GM12878 (cell line): ENCODE results near the gene GPC6. TPM values are rescaled to one million over a fixed set of nuclear protein-coding genes. Genes with fewer than 3 reads are reported as not detected.

ENCODE experiments used
- ATAC-seq: fragments of 200-7000 bp; cut with Tn5 transposase; 3 replicates; pipeline ENCODE4 v1.9.1; 2020; ENCODE audit warnings: mild to moderate bottlenecking, moderate library complexity
- BruUV-seq: library from RNA; stranded (reverse); fragments of 400-500 nt; replicated peaks from 2 replicates; lab custom pipeline; 2021; lab: Mats Ljungman, UMichigan
- CTCF ChIA-PET: fragments of 300-600 bp; sonication (Branson Sonifier 250); formaldehyde crosslinking; extraction: SDS; loops from one replicate; lab custom pipeline; 2021; ENCODE audit warnings: inconsistent platforms; lab: Yijun Ruan, JAX
- POLR2A ChIA-PET: fragments of 350-600 bp; formaldehyde crosslinking; extraction: SDS; loops from one replicate; lab custom pipeline; 2021; ENCODE audit warnings: inconsistent platforms; lab: Charles Lee
- RAD21 ChIA-PET: fragments of 300-600 bp; sonication (Branson Sonifier 250); formaldehyde crosslinking; loops from one replicate; lab custom pipeline; 2023; ENCODE audit warnings: antibody characterized with exemption; ENCODE audit not compliant: unreplicated experiment; lab: Charles Lee
- SMC1A ChIA-PET: fragments of 300-600 bp; sonication (Branson Sonifier 250); formaldehyde crosslinking; loops from one replicate; lab custom pipeline; 2023; ENCODE audit not compliant: unreplicated experiment, uncharacterized antibody; lab: Charles Lee
- DNase-seq: peaks from one replicate; pipeline ENCODE4 v3.0.0-alpha.2; 2011; ENCODE audit warnings: low read depth, low spot score
- FAIRE-seq: peaks from 3 replicates; lab custom pipeline; 2011; peaks lifted over from hg19 to GRCh38; lab: Jason Lieb, UNC
- H2AFZ ChIP-seq: 2 replicates; pipeline ENCODE4 v1.6.0; 2011; ENCODE audit warnings: low read depth, low read length, control low read depth; ENCODE audit not compliant: control insufficient read depth
- H3K27ac ChIP-seq: 2 replicates; pipeline ENCODE4 v1.5.1; 2011; ENCODE audit warnings: control low read depth; ENCODE audit not compliant: control insufficient read depth, insufficient read depth
- H3K27me3 ChIP-seq, 2 experiments: replicated peaks in 1 of 2; 2 replicates each; pipeline versions ENCODE4 v1.6.0 to v1.6.1; 2011; ENCODE audit warnings: low read length in 1 of 2; ENCODE audit not compliant: control insufficient read depth in 2 of 2, insufficient read depth in 2 of 2
- H3K36me3 ChIP-seq, 2 experiments: 2 replicates each; pipeline ENCODE4 v1.5.1; 2011; ENCODE audit warnings: low read length in 1 of 2; ENCODE audit not compliant: control insufficient read depth in 2 of 2, insufficient read depth in 2 of 2
- H3K4me1 ChIP-seq: 2 replicates; pipeline ENCODE4 v1.6.1; 2011; ENCODE audit warnings: mild to moderate bottlenecking, low read length, moderate library complexity, mixed read lengths; ENCODE audit not compliant: control insufficient read depth, insufficient read depth
- H3K4me2 ChIP-seq: 2 replicates; pipeline ENCODE4 v1.6.0; 2011; ENCODE audit warnings: control low read depth; ENCODE audit not compliant: control insufficient read depth, insufficient read depth
- H3K4me3 ChIP-seq: fragments of 200-600 bp; sonication (generic); 2 replicates; pipeline ENCODE4 v1.5.1; 2016
- H3K79me2 ChIP-seq: 2 replicates; pipeline ENCODE4 v1.6.0; 2011; ENCODE audit warnings: low read length; ENCODE audit not compliant: control insufficient read depth, insufficient read depth
- H3K9ac ChIP-seq: 2 replicates; pipeline ENCODE4 v1.8.0; 2011; ENCODE audit warnings: low read length, control low read depth, mixed read lengths; ENCODE audit not compliant: control insufficient read depth, insufficient read depth
- H3K9me3 ChIP-seq: replicated peaks from 3 replicates; pipeline ENCODE4 v1.5.1; 2011; ENCODE audit warnings: mild to moderate bottlenecking, low read length; ENCODE audit not compliant: control insufficient read depth, insufficient read depth
- H4K20me1 ChIP-seq: 2 replicates; pipeline ENCODE4 v1.6.0; 2011; ENCODE audit not compliant: control insufficient read depth, insufficient read depth
- CEBPB ChIP-seq, 2 experiments: fragments of 150-350 bp in 1 of 2; IDR thresholded peaks; 2 replicates each; pipeline ENCODE4 v1.6.1; 2012 to 2014; ENCODE audit warnings: low read depth in 2 of 2, low read length in 2 of 2, borderline replicate concordance in 1 of 2, inconsistent platforms in 1 of 2
- CHD1 ChIP-seq: IDR thresholded peaks from 2 replicates; pipeline ENCODE4 v1.6.1; 2012; ENCODE audit warnings: low read depth, low read length, improper control_type of control experiment
- CUX1 ChIP-seq: IDR thresholded peaks from 2 replicates; pipeline ENCODE4 v1.6.1; 2012; ENCODE audit warnings: improper control_type of control experiment, low read depth, low read length; ENCODE audit not compliant: insufficient replicate concordance
- NRF1 ChIP-seq: conservative IDR thresholded peaks from 2 replicates; pipeline ENCODE4 v1.6.1; 2011; ENCODE audit warnings: mild to moderate bottlenecking, low read depth, low read length, improper control_type of control experiment
- PAX8 ChIP-seq: fragments of 450-650 bp; IDR thresholded peaks from 2 replicates; pipeline ENCODE4 v1.6.1; 2017; ENCODE audit warnings: mild to moderate bottlenecking, moderate library complexity
- PML ChIP-seq: IDR thresholded peaks from 2 replicates; pipeline ENCODE4 v1.6.1; 2012; ENCODE audit warnings: low read length, inconsistent platforms
- POLR2AphosphoS5 ChIP-seq: IDR thresholded peaks from 2 replicates; pipeline ENCODE4 v1.6.1; 2011; ENCODE audit warnings: mild to moderate bottlenecking, low read length, inconsistent platforms
- POU2F2 ChIP-seq: IDR thresholded peaks from 3 replicates; pipeline ENCODE4 v1.6.1; 2011; ENCODE audit warnings: low read depth, mild to moderate bottlenecking, low read length, borderline replicate concordance
- RELA ChIP-seq: fragments of 450-650 bp; IDR thresholded peaks from 2 replicates; pipeline ENCODE4 v1.8.0; 2014; ENCODE audit warnings: borderline replicate concordance; ENCODE audit not compliant: partially characterized antibody
- RUNX3 ChIP-seq: IDR thresholded peaks from 2 replicates; pipeline ENCODE4 v1.6.1; 2012; ENCODE audit warnings: low read length, inconsistent platforms
- SMAD1 ChIP-seq: fragments of 450-650 bp; IDR thresholded peaks from 2 replicates; pipeline ENCODE4 v1.6.1; 2018; ENCODE audit warnings: mild to moderate bottlenecking, low read depth; ENCODE audit not compliant: partially characterized antibody
- TCF12 ChIP-seq: IDR thresholded peaks from 2 replicates; pipeline ENCODE4 v1.6.1; 2011; ENCODE audit warnings: low read depth, mild to moderate bottlenecking, low read length
- TCF3 ChIP-seq: IDR thresholded peaks from 2 replicates; pipeline ENCODE4 v1.6.1; 2012; ENCODE audit warnings: low read depth, mild to moderate bottlenecking, low read length, borderline replicate concordance; ENCODE audit not compliant: insufficient read depth
- TCF7 ChIP-seq: IDR thresholded peaks from 2 replicates; pipeline ENCODE4 v1.6.1; 2014; ENCODE audit warnings: antibody characterized with exemption, borderline replicate concordance
- ZNF687 ChIP-seq: fragments of 450-650 bp; IDR thresholded peaks from 2 replicates; pipeline ENCODE4 v1.6.1; 2017; ENCODE audit warnings: mild to moderate bottlenecking, moderate library complexity
- WGBS: methylation state at CpG from one replicate; pipeline ENCODE4 v1.1.6; 2016; ENCODE audit warnings: low lambda C conversion rate; ENCODE audit not compliant: insufficient replicate concordance, insufficient coverage; ENCODE audit errors: missing lambda C conversion rate; 5-methylcytosine and 5-hydroxymethylcytosine counted together
- in situ Hi-C: fragments of 300-500 bp; cut with MboI; formaldehyde crosslinking; loops from 9 replicates; pipeline ENCODE4 v1.14.3; 2018; ENCODE audit warnings: mixed read lengths
- intact Hi-C: fragments of 100-400 bp; cut with micrococcal nuclease; formaldehyde crosslinking; loops from one replicate; pipeline ENCODE4 v1.14.2; 2022; ENCODE audit not compliant: unreplicated experiment
- polyA plus RNA-seq, 11 experiments: library from polyadenylated mRNA; depleted of rRNA in 4 of 11; unstranded in 6 of 11; stranded (reverse) in 5 of 11; fragments of >200 nt; fragmentation: Nextera tagmentation in 4 of 11; fragmentation: Illumina TruSeq in 1 of 11; extraction: Ambion mirVana in 4 of 11; extraction: Trizol in 1 of 11; gene quantifications; 1 replicate in 1 of 11; 2 replicates in 10 of 11; pipeline versions ENCODE4 v1.2.1 to v1.2.3, GENCODE V29; 2011 to 2016; ENCODE audit warnings: inconsistent platforms in 2 of 11, missing spikeins in 2 of 11, low read depth in 1 of 11
- total RNA-seq, 4 experiments: library from RNA; depleted of rRNA in 3 of 4; stranded (reverse); fragments of >200 nt in 3 of 4; fragmentation: Illumina TruSeq in 1 of 4; extraction: Trizol in 1 of 4; gene quantifications; 2 replicates each; pipeline versions ENCODE4 v1.2.1 to v1.2.3, GENCODE V29; 2013 to 2021

The GPC6 gene
- total and polyA plus RNA-seq, 10 of the 15 experiments (the other 5 are each of a cell fraction or from before 2014, with no cell fraction given) = 0.03 to 0.04 (median 0.03) TPM; not detected in 7

- TF ChIP-seq POLR2AphosphoS5 (no peak), CHD1 (no peak), TCF7 (no peak), RELA (no peak), CEBPB (IDR thresholded peaks at IDR 0.05; ENCODE audit: borderline replicate concordance in 1 of 2, low read depth in 2 of 2, low read length in 2 of 2) (no peak), PAX8 (no peak), NRF1 (no peak), RUNX3 (no peak), TCF3 (no peak)
- TF ChIP-seq, all 136 proteins: peak for 0
Measured at GRCh38 chr13:93674337-93674755, 447.7 kb downstream of the GPC6 start (continued).

DNA sequence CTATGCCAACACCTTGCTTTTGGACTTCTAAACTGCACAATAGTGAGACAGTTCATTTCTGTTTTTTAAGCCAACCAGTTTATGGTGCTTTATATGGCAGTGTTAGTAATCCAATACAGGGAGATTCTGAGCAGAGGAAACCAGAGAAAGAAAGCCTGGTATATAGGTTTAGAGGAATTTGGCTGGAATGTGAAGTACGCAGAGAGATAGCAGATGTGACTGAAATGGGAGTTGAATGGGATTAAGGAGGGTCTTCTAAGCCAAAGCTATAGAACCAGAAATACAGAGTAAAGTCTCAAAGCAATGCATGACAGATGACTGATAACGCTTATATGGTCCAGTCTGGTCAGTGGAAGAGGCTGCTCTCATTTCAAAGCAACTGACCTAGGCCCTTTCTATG, 453.7 kb downstream of the GPC6 start:
- no peaks in the 10 kb centered on the region for H3K9me3 ChIP-seq
- SMC1A ChIA-PET = no interaction called here
- in situ Hi-C loops (no loop called here), intact Hi-C loops (no loop called here)
- H3K4me3 ChIP-seq = no peak overlapping the region
- H3K27ac ChIP-seq = no peak overlapping the region
- ATAC-seq (no peak), DNase-seq (no peak), FAIRE-seq (no peak)
- CTCF ChIA-PET = no interaction called here
- BruUV-seq = no TSS peak
- H4K20me1 ChIP-seq = no peaks in the 10 kb centered on the region
- RAD21 ChIA-PET = no interaction called here
- no peak overlapping the region for H3K4me2 ChIP-seq
- no peaks in the 10 kb centered on the region for H3K36me3 ChIP-seq
- no peak for TF ChIP-seq TCF12
- no peak for TF ChIP-seq RUNX3
- no peak for TF ChIP-seq ZNF687
- TF ChIP-seq TCF3 = no peak
- no peak for TF ChIP-seq CUX1
- TF ChIP-seq PML = no peak
- no peak for TF ChIP-seq POU2F2
- TF ChIP-seq SMAD1 = no peak
- H3K9ac ChIP-seq = no peak overlapping the region
- no peaks in the 10 kb centered on the region for H3K4me1 ChIP-seq
- 2% methylated on average over 2 of the region's 2 CpGs for WGBS
- no peaks in the 10 kb centered on the region for H3K79me2 ChIP-seq
- POLR2A ChIA-PET = no interaction called here
- H2AFZ ChIP-seq = no peak overlapping the region
- H3K27me3 ChIP-seq = no peaks in the 10 kb centered on the region
